Middle frontal gyrus (tissue), 1 donor: ENCODE data around the gene EREG.
"Not testable (repeated sequence)": the region's sequence is repeated elsewhere in the genome, so short reads cannot be mapped to it uniquely, and the experiment has no call there.

ENCODE experiments used
- DNase-seq: peaks from one replicate; pipeline ENCODE4 v3.0.0-alpha.2; 2015; ENCODE audit warnings: low spot score; ENCODE audit errors: extremely low spot score

The EREG gene

DNA sequence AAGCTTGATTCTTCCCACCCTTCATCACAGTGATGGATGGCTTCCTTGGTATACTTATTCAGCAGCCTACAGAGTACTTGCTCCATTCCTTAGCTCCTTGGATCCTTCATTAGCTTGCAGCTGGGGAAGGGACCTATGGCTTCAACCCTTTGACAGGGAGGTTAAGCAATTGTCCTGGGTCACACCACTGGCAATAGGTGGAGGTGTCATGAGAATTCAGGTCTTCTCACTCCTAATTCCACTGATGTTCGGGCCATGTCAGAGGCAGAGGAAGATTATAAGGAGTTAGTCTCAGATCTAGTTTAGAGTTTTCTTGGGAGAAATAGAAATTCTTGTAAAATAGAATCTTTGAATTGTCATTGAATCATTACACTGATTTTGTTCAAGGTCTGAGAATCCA is 24.5 kb downstream of the EREG start:
- DNase-seq = no peak

DNA sequence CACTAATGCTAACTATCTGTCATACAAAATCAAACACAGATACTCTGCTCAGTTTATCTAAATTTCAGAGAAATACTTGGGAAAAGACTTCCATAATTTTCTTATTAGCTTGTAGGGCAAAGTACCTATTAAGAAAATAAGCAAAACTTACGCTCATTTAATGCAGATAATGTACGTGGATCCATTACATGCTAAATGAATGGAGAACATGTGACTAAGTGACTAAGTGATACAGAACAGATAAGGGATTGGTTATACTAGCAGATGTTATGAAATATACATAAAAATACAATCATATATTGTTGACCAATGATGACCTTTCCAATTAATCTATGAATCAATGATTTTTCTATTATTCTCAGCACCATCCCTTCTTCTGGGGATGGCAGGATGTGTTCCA is 25.7 kb downstream of the EREG start:
- DNase-seq = no peak

DNA sequence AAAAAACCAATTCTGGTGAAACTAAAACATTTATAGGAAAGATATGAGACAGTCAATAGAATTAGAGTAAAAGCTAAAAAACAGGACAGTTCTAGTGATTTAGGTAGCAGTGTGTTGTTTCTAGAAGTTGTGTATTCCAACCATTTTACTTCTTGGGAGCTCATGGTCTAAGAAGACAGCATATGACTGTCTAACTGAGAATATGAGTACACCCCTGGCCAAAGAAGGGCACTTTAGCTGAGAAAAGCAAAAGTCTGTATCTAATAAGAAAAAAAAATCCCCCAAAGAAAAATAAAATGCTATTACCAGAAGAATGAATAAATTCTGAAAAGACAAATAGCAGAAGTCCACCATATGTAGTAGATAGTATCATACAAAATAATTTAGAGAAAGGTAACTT is 26.4 kb downstream of the EREG start:
- DNase-seq = no peak

DNA sequence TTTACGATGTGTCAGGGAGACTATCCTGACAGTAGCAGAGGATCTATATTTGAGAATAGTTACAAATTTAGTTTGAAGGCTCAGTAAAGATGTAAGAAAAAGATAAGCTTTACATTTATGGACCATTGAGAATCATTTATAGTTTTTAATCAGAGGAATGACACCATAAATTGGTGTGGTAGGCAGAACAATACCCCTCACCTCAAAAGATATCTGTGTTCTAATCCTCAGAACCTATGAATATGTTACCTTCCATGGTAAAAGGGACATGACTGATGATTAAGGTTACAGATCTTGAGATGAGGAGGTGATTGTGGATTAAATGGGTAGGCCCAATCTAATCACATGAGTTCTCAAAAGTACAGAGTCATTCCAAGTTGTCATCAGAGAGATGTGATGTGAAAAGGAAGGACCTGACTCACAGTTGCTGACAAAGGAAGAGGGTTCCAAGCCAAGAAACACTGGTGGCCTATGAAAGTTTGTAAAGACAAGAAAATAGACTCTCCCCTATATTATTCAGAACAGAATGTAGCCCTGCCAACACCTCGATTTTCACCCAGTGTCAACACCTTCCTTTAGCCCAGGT is 27.0 kb downstream of the EREG start:
- no peak for DNase-seq

DNA sequence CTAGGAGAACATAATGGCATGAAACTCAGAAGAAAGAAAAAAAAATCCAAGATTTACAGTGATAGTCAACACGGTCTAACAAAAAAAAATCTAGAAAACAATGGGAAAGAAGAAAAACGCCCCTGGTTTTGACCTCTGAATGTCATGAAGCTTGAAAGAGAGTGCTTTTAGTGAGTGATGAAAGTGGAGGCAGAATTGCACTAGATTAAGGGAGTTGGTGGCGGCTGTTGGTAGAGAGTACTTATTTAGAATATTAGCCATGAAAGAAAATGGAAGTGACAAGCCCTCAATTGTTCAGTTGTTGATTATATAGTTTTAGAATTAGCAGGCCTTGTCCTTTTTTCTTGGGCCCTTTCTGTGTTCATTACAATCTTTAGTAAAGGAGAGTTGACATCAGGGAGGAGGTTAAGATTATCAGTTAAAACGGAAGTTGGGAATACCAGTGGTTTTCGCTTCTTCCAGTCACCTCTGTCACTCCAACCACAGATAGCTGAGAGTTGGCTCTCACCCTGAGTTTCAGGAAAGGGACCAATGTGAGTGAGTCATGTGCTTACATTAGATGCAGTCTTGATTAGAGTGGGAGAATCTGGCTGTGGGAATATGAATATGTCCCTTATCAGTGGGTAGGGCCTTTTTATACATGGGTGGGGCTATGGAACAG is 29.7 kb downstream of the EREG start:
- no peak for DNase-seq

DNA sequence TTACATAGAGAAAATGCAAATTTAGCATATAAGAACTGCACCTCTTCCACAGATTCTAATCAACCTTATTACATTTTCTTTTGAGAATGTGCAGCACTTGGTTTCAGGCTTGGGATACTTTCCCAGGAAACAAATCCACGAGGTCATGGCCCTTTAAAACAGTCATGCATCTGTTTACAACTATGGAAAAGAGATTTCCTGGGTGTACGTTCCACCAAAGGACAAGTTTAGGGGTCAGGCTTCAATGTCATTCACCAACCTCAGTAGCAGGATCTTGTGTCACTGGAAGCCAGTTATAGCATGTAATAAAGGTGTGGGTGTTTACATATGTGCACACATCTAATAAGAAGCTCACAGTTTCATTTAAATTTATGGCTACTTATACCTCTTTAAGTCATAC is 30.7 kb downstream of the EREG start:
- DNase-seq = no peak

DNA sequence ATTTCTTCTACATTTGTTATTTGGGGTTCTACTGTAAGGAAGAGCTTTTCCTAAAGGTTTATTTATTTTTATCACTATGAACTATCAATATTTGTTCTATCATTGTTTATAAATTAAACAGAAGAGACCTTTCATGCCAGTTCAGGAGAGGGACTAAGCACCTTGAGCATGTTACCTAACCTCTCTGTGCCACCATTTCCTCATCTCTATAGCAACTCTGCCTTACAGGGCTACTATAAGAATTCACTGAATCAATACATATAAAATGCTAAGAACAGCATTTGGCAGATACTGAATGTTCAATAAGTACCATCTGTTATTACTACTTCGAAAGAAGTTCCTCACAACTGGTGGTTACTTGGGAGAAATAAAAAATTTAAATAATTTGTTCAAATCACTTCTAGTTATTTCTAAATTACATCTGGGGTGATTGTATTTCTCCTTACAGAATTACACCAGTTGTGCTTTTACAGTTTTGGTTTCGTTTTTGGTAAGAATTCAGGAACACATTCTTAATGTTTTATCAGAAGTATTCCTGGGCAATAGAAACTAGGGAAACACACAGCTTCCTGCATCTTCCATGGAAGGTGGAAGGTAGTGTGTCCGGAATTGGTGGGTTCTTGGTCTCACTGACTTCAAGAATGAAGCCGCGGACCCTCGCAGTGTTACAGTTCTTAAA is 32.9 kb downstream of the EREG start:
- DNase-seq = no peak

DNA sequence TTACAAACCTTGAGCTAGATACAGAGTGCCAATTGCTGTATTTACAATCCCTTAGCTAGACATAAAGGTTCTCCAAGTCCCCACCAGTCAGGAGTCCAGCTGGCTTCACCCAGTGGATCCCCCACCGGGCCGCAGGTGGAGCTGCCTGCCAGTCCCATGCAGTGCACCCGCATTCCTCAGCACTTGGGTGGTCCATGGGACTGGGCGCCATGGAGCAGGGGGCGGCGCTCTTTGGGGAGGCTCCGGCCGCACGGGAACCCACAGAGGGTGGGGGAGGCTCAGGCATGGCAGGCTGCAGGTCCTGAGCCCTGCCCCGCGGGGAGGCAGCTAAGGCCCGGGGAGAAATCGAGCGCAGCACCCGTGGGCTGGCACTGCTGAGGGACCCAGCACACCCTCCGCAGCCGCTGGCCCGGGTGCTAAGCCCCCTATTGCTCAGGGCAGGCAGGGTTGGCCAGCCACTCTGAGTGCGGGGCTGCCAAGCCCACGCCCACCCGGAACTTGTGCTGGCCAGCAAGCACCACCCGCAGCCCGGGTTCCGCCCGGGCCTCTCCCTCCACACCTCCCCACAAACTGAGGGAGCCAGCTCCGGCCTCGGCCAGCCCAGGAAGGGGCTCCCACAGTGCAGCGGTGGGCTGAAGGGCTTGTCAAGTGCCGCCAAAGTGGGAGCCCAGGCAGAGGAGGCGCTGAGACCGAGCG is 34.1 kb downstream of the EREG start:
- DNase-seq = not testable (repeated sequence)

DNA sequence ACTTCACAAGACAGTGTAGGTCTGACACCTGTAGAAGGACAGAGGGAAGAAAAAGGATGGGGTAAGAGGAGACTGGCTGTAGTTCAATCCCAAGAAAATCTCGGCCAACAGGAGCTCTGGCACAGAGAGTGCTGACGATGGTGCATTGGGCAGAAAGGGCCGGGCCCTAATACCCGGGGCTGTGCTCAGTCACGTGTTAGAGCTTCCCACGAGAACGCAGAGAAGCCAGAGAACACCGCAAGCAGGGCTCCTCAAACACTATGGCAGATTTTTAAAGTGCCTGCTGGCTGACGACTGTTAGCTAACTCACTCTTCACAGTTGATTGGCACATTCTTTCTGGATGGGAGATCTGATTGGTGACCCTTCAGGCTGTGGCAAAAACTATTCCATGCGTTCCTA is 35.5 kb downstream of the EREG start:
- no peak for DNase-seq

DNA sequence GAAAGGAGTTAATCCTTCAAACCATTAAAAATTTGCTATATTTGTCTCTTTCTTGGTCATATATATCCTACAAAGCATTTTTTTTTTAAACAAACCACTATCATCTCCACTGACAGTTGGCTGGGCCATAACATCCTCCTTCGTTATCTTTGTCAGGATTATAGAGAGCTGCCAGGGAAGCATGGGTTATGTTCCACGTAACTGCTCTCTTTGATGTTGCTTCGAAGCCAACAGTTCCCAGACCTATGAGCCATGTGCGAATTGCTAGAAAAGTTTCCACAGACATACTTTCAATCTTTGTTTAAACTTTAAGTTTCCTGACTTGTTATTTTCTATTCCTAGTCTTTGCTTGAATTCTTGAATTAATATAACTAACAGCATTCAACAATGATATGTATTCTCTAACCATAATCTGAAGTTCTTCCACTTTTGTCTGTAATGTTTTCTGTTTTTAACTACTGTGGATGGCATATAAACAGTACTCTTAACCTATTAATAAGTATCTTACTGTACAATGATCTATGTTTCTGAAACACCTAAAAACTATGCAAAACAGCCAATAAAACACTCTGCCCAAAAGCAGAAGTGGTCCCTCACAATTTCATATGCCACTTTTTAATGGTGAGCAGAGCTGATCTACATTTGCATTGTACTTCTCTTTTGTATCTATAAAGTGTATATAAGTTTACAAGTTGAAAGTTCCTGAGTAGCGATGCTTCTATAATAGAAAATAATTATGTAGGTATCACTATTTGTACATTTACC is 37.9 kb downstream of the EREG start:
- no peak for DNase-seq

DNA sequence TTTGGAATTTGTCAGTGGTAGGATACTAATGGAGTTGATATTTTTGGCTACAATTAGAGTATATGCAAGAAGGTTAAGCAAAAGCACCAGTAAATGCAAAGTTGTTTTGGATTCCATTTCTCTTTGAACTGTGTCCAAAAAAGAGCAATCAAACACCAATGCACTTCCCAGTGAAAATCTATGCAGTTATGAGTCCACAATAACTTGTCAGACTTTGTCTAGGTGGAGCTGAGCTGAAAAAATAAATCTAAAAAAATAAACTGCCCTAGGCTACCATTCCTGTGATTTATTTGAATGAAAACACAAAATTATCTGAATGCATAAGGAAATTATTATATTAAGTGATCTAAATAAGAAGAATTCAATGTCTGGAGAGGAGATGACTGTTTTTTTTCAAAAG is 42.9 kb downstream of the EREG start:
- DNase-seq = no peak

DNA sequence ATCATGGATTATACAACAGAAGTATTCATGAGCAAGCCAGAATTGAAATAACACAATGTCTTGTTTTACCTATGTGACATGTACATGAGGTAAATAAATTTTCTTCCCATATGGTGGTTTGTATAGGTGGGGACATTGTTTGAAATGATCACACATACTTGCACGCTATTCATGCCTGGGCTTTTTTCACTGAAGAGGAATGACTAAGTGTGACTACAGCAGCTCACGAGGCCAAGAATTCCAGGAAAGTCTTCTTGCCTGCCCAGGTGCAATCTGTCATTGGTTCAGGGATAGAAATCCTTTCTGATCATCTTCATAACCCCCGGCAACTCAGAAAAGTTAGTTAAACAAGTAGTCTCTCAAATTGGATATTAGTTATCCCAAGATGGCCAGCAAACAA is 43.7 kb downstream of the EREG start:
- no peak for DNase-seq

DNA sequence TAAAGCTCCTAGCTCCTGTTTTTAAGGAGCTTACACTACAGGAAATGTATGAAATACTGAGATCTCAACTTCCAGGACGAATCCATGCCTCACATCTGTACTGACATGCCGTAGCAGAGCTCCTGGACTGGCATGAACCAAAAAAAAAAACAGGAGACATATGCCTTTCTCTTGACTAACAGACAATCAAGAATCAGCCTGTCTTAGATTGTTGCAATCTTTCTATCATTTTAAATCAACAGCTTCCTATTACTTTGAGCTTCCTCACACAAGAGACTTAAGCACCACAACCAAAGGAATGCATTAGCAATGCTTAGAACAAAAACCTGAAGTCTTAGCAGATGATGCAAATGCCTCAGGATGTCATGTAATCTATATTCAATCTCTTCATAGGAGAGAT is 45.3 kb downstream of the EREG start:
- no peak for DNase-seq

DNA sequence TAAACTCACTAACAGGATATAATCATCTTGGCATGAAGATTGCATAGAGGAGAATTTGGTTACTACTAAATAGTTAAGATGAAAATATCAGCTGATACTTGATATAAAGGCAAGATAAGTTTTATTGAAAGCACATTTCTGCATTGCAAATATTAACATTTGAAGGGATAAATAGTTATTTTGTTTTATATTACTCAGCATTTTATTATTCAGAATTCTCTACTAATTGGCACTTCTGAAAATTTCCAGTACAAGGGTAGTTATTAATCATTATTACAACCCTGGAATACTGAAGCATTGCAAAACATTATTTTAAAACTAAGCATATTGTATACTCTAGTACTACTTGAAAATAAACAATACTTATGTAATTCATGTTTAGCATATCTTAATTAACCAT is 47.3 kb downstream of the EREG start:
- no peak for DNase-seq

DNA sequence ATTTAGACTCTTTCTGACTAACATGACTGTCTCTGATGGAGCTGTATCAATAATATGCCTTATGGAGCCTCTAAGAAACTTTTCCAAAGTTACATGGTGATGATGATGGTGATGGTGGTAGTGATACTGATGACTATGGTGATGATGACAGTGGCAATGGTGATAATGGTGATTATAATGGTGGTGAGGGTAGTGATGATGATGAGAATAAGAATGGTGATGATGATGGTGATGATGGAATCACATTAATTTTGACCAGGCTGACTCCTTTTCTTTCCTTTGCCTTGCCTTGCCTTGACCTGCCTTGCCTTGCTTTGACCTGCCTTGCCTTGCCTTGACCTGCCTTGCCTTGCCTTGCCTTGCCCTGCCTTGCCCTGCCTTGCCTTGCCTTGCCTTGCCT is 48.3 kb downstream of the EREG start:
- no peak for DNase-seq

DNA sequence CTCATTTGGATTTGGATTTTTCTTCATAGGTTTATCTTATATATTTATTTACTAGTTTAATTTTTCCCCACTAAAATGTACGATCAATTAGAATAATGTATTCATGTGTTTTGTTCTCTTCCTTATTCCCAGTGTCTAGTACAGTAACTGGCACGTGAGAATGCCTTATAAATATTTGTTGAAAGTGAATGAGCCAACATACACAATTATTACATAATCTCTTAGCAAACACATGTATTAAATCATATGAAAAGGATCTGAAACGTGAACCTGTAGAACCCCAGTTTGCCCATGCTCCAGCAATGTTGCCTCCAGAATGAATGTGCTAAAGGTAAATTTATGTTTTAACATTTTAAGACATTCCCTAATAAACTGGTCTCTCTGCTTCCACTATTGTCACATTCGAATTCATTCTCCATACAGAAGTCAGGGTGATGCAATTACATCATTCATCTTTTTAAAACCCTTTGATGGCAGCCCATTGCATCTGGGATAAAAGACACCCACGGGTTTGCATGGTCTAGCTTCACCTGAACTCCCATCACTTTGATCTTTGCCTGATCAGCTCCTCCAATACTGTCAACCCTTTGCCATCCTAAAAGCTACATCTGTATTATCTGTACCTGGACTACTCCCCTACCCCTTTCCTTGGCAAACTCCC is 49.3 kb downstream of the EREG start:
- no peak for DNase-seq

DNA sequence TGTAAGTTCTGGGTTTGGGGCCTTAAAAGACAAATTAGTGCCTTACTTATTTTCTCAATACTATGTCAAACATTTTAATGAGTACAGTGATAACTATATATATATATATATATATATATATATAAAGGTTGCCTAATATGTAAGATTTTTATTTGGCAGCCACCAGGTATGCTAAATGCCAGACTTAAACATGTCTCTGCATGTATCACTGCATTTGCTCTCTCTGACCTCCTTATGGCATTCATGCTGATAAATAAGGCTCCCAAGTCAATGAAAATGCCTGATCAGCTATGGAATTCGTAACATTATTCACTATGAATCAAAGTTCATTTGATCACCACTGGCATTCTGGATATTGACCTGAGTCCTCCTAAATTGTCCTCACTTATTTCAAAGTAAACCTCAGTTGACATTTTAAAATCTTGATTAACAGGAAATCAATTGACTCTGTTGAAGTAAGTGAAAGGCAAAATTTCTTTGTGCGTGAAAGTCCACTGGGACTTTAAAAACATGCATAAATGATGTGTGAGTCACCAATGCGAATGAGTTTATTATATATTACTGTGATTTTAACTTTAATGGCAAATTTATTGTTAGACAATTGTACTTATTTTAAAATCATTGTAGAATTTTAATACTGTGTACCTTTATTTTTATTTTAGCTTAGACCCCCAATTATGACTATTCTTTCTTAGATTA is 50.8 kb downstream of the EREG start:
- no peak for DNase-seq

DNA sequence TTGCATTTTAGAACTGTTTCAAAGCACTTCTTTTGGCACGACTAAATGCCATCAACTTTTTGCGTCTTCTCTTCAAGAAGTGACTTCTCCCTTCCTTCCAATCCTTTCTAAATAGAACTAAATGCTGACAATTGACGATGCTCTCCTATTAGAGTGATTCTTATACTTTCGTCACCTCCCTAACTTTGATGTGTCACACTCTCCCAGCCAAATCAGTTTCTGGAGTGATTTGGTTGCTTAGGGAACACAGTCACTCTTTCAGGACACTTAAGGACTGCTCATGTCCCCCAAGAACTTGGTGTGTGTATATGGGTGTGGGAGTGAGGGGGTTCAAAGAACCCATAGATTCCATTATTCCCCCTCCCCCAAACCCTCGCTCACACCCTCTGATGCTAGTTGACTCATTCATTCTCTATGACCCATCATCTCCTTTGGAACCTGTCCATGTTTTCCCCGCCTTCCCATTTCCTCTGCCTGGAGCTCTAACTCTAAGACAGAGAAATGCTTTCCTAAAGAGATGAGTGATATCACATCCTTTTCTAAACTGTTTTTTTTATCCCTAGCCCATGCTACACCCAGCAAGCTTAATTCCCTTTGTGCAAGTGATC is 53.2 kb downstream of the EREG start:
- DNase-seq = no peak

DNA sequence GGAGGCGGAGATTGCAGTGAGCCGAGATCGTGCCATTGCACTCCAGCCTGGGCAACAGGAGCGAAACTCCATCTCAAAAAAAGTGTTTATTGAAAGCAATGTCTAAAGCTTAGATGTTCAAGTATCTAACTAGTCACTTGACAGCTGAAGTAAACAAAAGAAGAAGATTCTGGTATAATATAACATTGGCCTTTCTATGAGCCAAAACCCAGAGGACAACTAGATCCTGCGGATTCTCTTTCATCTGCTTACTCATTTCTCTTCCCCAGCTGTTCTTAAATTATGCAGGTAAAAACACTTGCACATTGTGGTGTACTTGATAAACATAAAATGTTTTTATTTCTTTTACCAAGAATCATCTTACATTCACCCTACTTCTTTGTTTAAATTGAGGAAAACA is 55.9 kb downstream of the EREG start:
- DNase-seq = no peak

DNA sequence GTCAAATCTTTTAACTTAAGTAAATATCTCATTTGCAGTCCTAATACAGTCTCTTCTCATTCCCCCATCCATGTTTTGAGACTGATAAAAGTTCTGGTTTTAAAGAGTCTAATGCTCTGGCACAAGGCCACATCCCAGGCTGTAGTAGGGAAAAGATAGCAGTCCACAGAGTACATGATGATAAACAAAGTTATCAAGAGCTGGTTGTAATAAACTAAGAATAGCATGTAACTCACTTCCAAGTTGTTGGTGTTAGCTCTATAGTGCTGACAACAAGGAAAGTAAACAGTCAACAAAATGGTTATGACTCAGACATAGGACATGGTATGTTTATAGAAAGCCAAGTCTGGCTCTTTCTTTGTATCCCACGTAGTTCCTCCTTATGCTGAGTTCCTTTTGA is 58.2 kb downstream of the EREG start:
- no peak for DNase-seq
